ENCODE results near the gene NUDT15.
A peak's percentile ranks its signal among the peaks of the same experiment; 100 is the strongest.
"Not testable (repeated sequence)": the region's sequence is repeated elsewhere in the genome, so short reads cannot be mapped to it uniquely, and the experiment has no call there.

The NUDT15 gene

GRCh38 chr13:48037346-48038173, at the start of gene NUDT15:
Gene NUDT15 (plus strand): TSS chr13:48037726. CDS start chr13:48037747, 21 bp downstream.
- DNase-seq (ENCODE audit: low read depth in 4 of 4, low spot score in 1 of 4) = peak; percentile 81 to 88 (median 87)

GRCh38 chr13:47990427-47990826, 47.1 kb upstream of the NUDT15 start:
- no peak for DNase-seq (ENCODE audit: low read depth in 4 of 4, low spot score in 1 of 4)

- DNase-seq (ENCODE audit: low read depth in 4 of 4, low spot score in 1 of 4) = no peak
Measured at GRCh38 chr13:47990920-47991466, 46.5 kb upstream of the NUDT15 start.

- DNase-seq (ENCODE audit: low read depth in 4 of 4, low spot score in 1 of 4) = no peak
Measured at GRCh38 chr13:47991859-47992258, 45.7 kb upstream of the NUDT15 start.

- no peak for DNase-seq (ENCODE audit: low read depth in 4 of 4, low spot score in 1 of 4)
Measured at GRCh38 chr13:47997384-47997783, 40.1 kb upstream of the NUDT15 start.

GRCh38 chr13:47999973-48000372, 37.6 kb upstream of the NUDT15 start:
- DNase-seq (ENCODE audit: low read depth in 4 of 4, low spot score in 1 of 4) = no peak

GRCh38 chr13:48000559-48001113, 36.9 kb upstream of the NUDT15 start:
- peak in 1 of 4 experiments; percentile 2 for DNase-seq (ENCODE audit: low read depth in 4 of 4, low spot score in 1 of 4)

GRCh38 chr13:48001114-48001881, 36.2 kb upstream of the NUDT15 start, which contains the start of gene SUCLA2:
Gene SUCLA2 (minus strand): TSS chr13:48001273. CDS start chr13:48001269, 4 bp downstream.
- peak; percentile 75 to 88 (median 86) for DNase-seq (ENCODE audit: low read depth in 4 of 4, low spot score in 1 of 4)

GRCh38 chr13:48001999-48002398, 35.5 kb upstream of the NUDT15 start:
- DNase-seq (ENCODE audit: low read depth in 4 of 4, low spot score in 1 of 4) = not testable (repeated sequence)

GRCh38 chr13:48004201-48004600, 33.3 kb upstream of the NUDT15 start:
- DNase-seq (ENCODE audit: low read depth in 4 of 4, low spot score in 1 of 4) = no peak

GRCh38 chr13:48006396-48006795, 31.1 kb upstream of the NUDT15 start:
- no peak for DNase-seq (ENCODE audit: low read depth in 4 of 4, low spot score in 1 of 4)

GRCh38 chr13:48009284-48009683, 28.2 kb upstream of the NUDT15 start:
- no peak for DNase-seq (ENCODE audit: low read depth in 4 of 4, low spot score in 1 of 4)

- no peak for DNase-seq (ENCODE audit: low read depth in 4 of 4, low spot score in 1 of 4)
Measured at GRCh38 chr13:48010698-48011097, 26.8 kb upstream of the NUDT15 start.

- DNase-seq (ENCODE audit: low read depth in 4 of 4, low spot score in 1 of 4) = no peak
Measured at GRCh38 chr13:48012668-48013067, 24.9 kb upstream of the NUDT15 start.

GRCh38 chr13:48014359-48014758, 23.2 kb upstream of the NUDT15 start:
- no peak for DNase-seq (ENCODE audit: low read depth in 4 of 4, low spot score in 1 of 4)

- no peak for DNase-seq (ENCODE audit: low read depth in 4 of 4, low spot score in 1 of 4)
Measured at GRCh38 chr13:48018637-48019036, 18.9 kb upstream of the NUDT15 start.

- no peak for DNase-seq (ENCODE audit: low read depth in 4 of 4, low spot score in 1 of 4)
Measured at GRCh38 chr13:48019796-48020195, 17.7 kb upstream of the NUDT15 start.

GRCh38 chr13:48028066-48028465, 9.5 kb upstream of the NUDT15 start:
- DNase-seq (ENCODE audit: low read depth in 4 of 4, low spot score in 1 of 4) = no peak

- DNase-seq (ENCODE audit: low read depth in 4 of 4, low spot score in 1 of 4) = no peak
Measured at GRCh38 chr13:48029859-48030258, 7.7 kb upstream of the NUDT15 start.

- DNase-seq (ENCODE audit: low read depth in 4 of 4, low spot score in 1 of 4) = no peak
Measured at GRCh38 chr13:48038761-48039160, 1.2 kb downstream of the NUDT15 start.

- DNase-seq (ENCODE audit: low read depth in 4 of 4, low spot score in 1 of 4) = no peak
Measured at GRCh38 chr13:48040049-48040448, 2.5 kb downstream of the NUDT15 start.
